H9 (cell line): ENCODE data around the gene SLC4A3. TPM values are rescaled to one million over a fixed set of nuclear protein-coding genes. Genes with fewer than 3 reads are reported as not detected.
A peak's percentile ranks its signal among the peaks of the same experiment; 100 is the strongest.

ENCODE experiments used
- DNase-seq: peaks from one replicate; pipeline ENCODE4 v3.0.0-alpha.2; 2017
- H2AFZ ChIP-seq: one replicate; pipeline ENCODE4 v1.6.1; 2013; ENCODE audit warnings: mild to moderate bottlenecking, low read length, control low read depth, moderate library complexity
- H2AK5ac ChIP-seq: 2 replicates; pipeline ENCODE4 v1.6.1; 2013; ENCODE audit warnings: low read length, control low read depth, mixed read lengths; ENCODE audit not compliant: insufficient read length
- H2BK120ac ChIP-seq: one replicate; pipeline ENCODE4 v1.6.1; 2013; ENCODE audit warnings: low read depth, mild to moderate bottlenecking, low read length, control low read depth, inconsistent platforms; ENCODE audit not compliant: poor library complexity, severe bottlenecking
- H2BK12ac ChIP-seq: 2 replicates; pipeline ENCODE4 v1.6.1; 2013; ENCODE audit warnings: low read length, control low read depth, mixed read lengths, low read depth; ENCODE audit not compliant: insufficient read length
- H2BK15ac ChIP-seq: 2 replicates; pipeline ENCODE4 v1.6.1; 2013; ENCODE audit warnings: low read depth, low read length, control low read depth
- H2BK20ac ChIP-seq: one replicate; pipeline ENCODE4 v1.6.1; 2013; ENCODE audit warnings: low read depth, mild to moderate bottlenecking, low read length, control low read depth, inconsistent platforms; ENCODE audit not compliant: poor library complexity, severe bottlenecking
- H2BK5ac ChIP-seq: 2 replicates; pipeline ENCODE4 v1.6.1; 2013; ENCODE audit warnings: low read length, control low read depth, mixed read lengths; ENCODE audit not compliant: insufficient read length
- H3K14ac ChIP-seq: 2 replicates; pipeline ENCODE4 v1.6.1; 2013; ENCODE audit warnings: low read length, control low read depth; ENCODE audit not compliant: insufficient read depth
- H3K18ac ChIP-seq: 2 replicates; pipeline ENCODE4 v1.6.1; 2013; ENCODE audit warnings: low read depth, mild to moderate bottlenecking, mixed read lengths, low read length, control low read depth; ENCODE audit not compliant: insufficient read length
- H3K23ac ChIP-seq: 2 replicates; pipeline ENCODE4 v1.6.1; 2013; ENCODE audit warnings: low read length, control low read depth, mixed read lengths, low read depth; ENCODE audit not compliant: insufficient read length
- H3K23me2 ChIP-seq: 2 replicates; pipeline ENCODE4 v1.6.1; 2013; ENCODE audit warnings: low read depth, mild to moderate bottlenecking, mixed read lengths, low read length, control low read depth; ENCODE audit not compliant: insufficient read length, poor library complexity, severe bottlenecking
- H3K27ac ChIP-seq: 2 replicates; pipeline ENCODE4 v1.5.1; 2013; ENCODE audit warnings: low read length, control low read depth, mixed read lengths, low read depth; ENCODE audit not compliant: insufficient read length
- H3K27me3 ChIP-seq: 2 replicates; pipeline ENCODE4 v1.6.1; 2013; ENCODE audit warnings: low read length, control low read depth, inconsistent platforms; ENCODE audit not compliant: insufficient read depth
- H3K4ac ChIP-seq: 2 replicates; pipeline ENCODE4 v1.6.1; 2013; ENCODE audit warnings: low read depth, mild to moderate bottlenecking, control low read depth, inconsistent platforms, low read length, moderate library complexity
- H3K4me1 ChIP-seq: 2 replicates; pipeline ENCODE4 v1.6.1; 2013; ENCODE audit warnings: low read length, control low read depth, inconsistent platforms; ENCODE audit not compliant: insufficient read depth
- H3K4me2 ChIP-seq: 2 replicates; pipeline ENCODE4 v1.6.1; 2013; ENCODE audit warnings: low read length, control low read depth, mixed read lengths; ENCODE audit not compliant: insufficient read length, insufficient read depth
- H3K56ac ChIP-seq: 2 replicates; pipeline ENCODE4 v1.6.1; 2013; ENCODE audit warnings: low read depth, mild to moderate bottlenecking, mixed read lengths, low read length, control low read depth; ENCODE audit not compliant: insufficient read length
- H3K79me1 ChIP-seq: 2 replicates; pipeline ENCODE4 v1.6.1; 2013; ENCODE audit warnings: low read depth, mild to moderate bottlenecking, moderate library complexity, low read length, control low read depth, inconsistent platforms; ENCODE audit not compliant: insufficient read depth, poor library complexity, severe bottlenecking
- H3K79me2 ChIP-seq: 2 replicates; pipeline ENCODE4 v1.6.1; 2013; ENCODE audit warnings: low read length, control low read depth, inconsistent platforms; ENCODE audit not compliant: insufficient read depth
- H3K9ac ChIP-seq: 2 replicates; pipeline ENCODE4 v1.6.1; 2013; ENCODE audit warnings: low read length, control low read depth, mixed read lengths; ENCODE audit not compliant: insufficient read length; ENCODE audit errors: extremely low read depth
- H3K9me3 ChIP-seq: one replicate; pipeline ENCODE4 v1.6.1; 2013; ENCODE audit warnings: low read depth, low read length, inconsistent platforms; ENCODE audit not compliant: control insufficient read depth
- H3T11ph ChIP-seq: one replicate; pipeline ENCODE4 v1.6.1; 2013; ENCODE audit warnings: mild to moderate bottlenecking, low read length, control low read depth, inconsistent platforms
- H4K20me1 ChIP-seq: one replicate; pipeline ENCODE4 v1.6.1; 2013; ENCODE audit not compliant: control insufficient read depth, insufficient read length, insufficient read depth
- H4K5ac ChIP-seq: 2 replicates; pipeline ENCODE4 v1.6.1; 2013; ENCODE audit warnings: low read depth, mild to moderate bottlenecking, mixed read lengths, low read length, control low read depth; ENCODE audit not compliant: insufficient read length
- H4K8ac ChIP-seq: replicated peaks from 2 replicates; pipeline ENCODE4 v1.6.1; 2013; ENCODE audit warnings: low read length, control low read depth, mixed read lengths, low read depth; ENCODE audit not compliant: insufficient read length
- H4K91ac ChIP-seq: 2 replicates; pipeline ENCODE4 v1.6.1; 2013; ENCODE audit warnings: low read depth, mild to moderate bottlenecking, moderate library complexity, mixed read lengths, low read length, control low read depth; ENCODE audit not compliant: insufficient read length
- H3K27ac Mint-ChIP-seq, 3 experiments: 2 replicates in 2 of 3; 3 replicates in 1 of 3; pipeline ENCODE4 v1.8.0; 2020 to 2021; ENCODE audit warnings: mixed read lengths in 3 of 3, mild to moderate bottlenecking in 1 of 3, moderate library complexity in 1 of 3
- H3K27me3 Mint-ChIP-seq: 2 replicates; pipeline ENCODE4 v1.8.0; 2021; ENCODE audit warnings: low read depth, mild to moderate bottlenecking, moderate library complexity, mixed read lengths
- H3K36me3 Mint-ChIP-seq, 3 experiments: 2 replicates in 2 of 3; 3 replicates in 1 of 3; pipeline ENCODE4 v1.8.0; 2020 to 2021; ENCODE audit warnings: low read depth in 3 of 3, mixed read lengths in 3 of 3; ENCODE audit not compliant: insufficient read depth in 1 of 3
- H3K4me1 Mint-ChIP-seq, 2 experiments: 2 replicates each; pipeline ENCODE4 v1.8.0; 2020; ENCODE audit warnings: mixed read lengths in 2 of 2
- H3K4me3 Mint-ChIP-seq, 2 experiments: 2 replicates in 1 of 2; 3 replicates in 1 of 2; pipeline ENCODE4 v1.8.0; 2020 to 2021; ENCODE audit warnings: mild to moderate bottlenecking in 2 of 2, mixed read lengths in 2 of 2, moderate library complexity in 1 of 2
- H3K9me3 Mint-ChIP-seq, 2 experiments: 2 replicates in 1 of 2; 3 replicates in 1 of 2; pipeline ENCODE4 v1.8.0; 2020; ENCODE audit warnings: mild to moderate bottlenecking in 2 of 2, mixed read lengths in 2 of 2, moderate library complexity in 1 of 2
- CTCF ChIP-seq: fragments of 200-600 bp; sonication (generic); conservative IDR thresholded peaks from 3 replicates; pipeline ENCODE4 v1.8.0; 2021; ENCODE audit warnings: antibody characterized with exemption, mild to moderate bottlenecking
- WGBS: extraction: QIAGEN DNeasy Blood & Tissue Kit; methylation state at CpG from one replicate; pipeline ENCODE4 v1.1.7; 2013; ENCODE audit warnings: missing lambda C conversion rate, low lambda C conversion rate, mixed read lengths; ENCODE audit not compliant: insufficient read length; ENCODE audit errors: extremely low coverage; 5-methylcytosine and 5-hydroxymethylcytosine counted together
- total RNA-seq: library from RNA; stranded (reverse); gene quantifications from 2 replicates; pipeline ENCODE4 v1.2.1, GENCODE V29; 2021

The SLC4A3 gene
- total RNA-seq, 1 experiment from 2014 or later: 11.1 TPM

- H3K4me3 Mint-ChIP-seq: no peak overlapping the region
- H3K23ac ChIP-seq: no peak overlapping the region
- H2AK5ac ChIP-seq: no peak overlapping the region
- no peak overlapping the region for H3K18ac ChIP-seq
- H2BK120ac ChIP-seq: no peak overlapping the region
- no peak overlapping the region for H4K5ac ChIP-seq
- no peak overlapping the region for H4K91ac ChIP-seq
- no peaks in the 10 kb centered on the region; the same call in none of the 2 replicates for H3K27me3 Mint-ChIP-seq
- no peaks in the 10 kb centered on the region for H3K79me1 ChIP-seq
- H3K23me2 ChIP-seq: no peaks in the 10 kb centered on the region
- no peak overlapping the region for H2AFZ ChIP-seq
- no peaks in the 10 kb centered on the region for H4K20me1 ChIP-seq
- H3K27me3 ChIP-seq: no peaks in the 10 kb centered on the region
- no peak overlapping the region for H3T11ph ChIP-seq
- no peak overlapping the region for H3K56ac ChIP-seq
- no peak overlapping the region for H2BK5ac ChIP-seq
- no peak overlapping the region for H3K9ac ChIP-seq
- no peaks in the 10 kb centered on the region; a peak in 1 of 5 replicates for H3K9me3 Mint-ChIP-seq
- no peak overlapping the region for H2BK15ac ChIP-seq
- H3K9me3 ChIP-seq: no peaks in the 10 kb centered on the region
- H2BK20ac ChIP-seq: no peak overlapping the region
- H3K4me2 ChIP-seq: no peak overlapping the region
- no peak overlapping the region for H3K27ac ChIP-seq
- no peaks in the 10 kb centered on the region; a peak in 1 of 7 replicates for H3K36me3 Mint-ChIP-seq
- peaks cover 8% of the 10 kb centered on the region; the same call in 1 of the 2 replicates for H3K4me1 ChIP-seq
- no peak overlapping the region for H4K8ac ChIP-seq
- no peak overlapping the region for H2BK12ac ChIP-seq
- no peak overlapping the region for H3K14ac ChIP-seq
- peak; percentile 65 for DNase-seq
- no peak overlapping the region for H3K4ac ChIP-seq
- no peaks in the 10 kb centered on the region for H3K79me2 ChIP-seq
- H3K27ac Mint-ChIP-seq: peak overlapping the region in 1 of 3 experiments; percentile 80; a peak in 1 of 7 replicates
- H3K4me1 Mint-ChIP-seq: peaks cover 43% of the 10 kb centered on the region in 2 experiments
- WGBS: no CpG with 5 or more reads among the region's 17 CpGs
- TF ChIP-seq CTCF: peak; percentile 93
Observed at GRCh38 chr2:219689676-219690628, 62.5 kb downstream of the SLC4A3 start.
